Activated T-helper 1 cell treated with anti-CD3 and anti-CD28 coated beads, Interleukin-2, amount 50 U/mL, for 16 hours (primary cell): ENCODE results near the gene SUCLG2.

Experiments
- DNase-seq, 2 donors: peaks; one replicate each; pipeline ENCODE4 v3.0.0-alpha.2; 2020; ENCODE audit warnings: low read depth in 1 of 2, low spot score in 1 of 2

The SUCLG2 gene

DNA sequence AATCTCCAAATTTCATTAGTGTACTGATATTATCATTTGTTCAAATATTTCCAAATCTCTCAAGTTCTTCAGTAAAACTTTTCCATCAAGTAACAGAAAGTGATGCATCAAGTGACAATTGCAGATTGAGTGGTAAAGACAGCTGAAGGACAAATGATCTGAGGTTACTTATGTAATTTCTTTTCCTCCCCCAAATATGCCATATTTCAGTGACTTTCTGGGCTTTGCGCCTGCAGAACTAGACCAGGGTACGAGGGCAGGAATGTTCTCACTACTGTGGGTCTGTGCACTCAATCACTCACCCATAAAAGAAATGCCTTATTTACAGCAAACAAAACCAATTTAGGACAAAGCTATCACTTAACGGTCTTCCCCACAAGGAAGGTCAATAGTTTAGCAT, 4.7 kb downstream of the SUCLG2 start:
- no peak for DNase-seq

DNA sequence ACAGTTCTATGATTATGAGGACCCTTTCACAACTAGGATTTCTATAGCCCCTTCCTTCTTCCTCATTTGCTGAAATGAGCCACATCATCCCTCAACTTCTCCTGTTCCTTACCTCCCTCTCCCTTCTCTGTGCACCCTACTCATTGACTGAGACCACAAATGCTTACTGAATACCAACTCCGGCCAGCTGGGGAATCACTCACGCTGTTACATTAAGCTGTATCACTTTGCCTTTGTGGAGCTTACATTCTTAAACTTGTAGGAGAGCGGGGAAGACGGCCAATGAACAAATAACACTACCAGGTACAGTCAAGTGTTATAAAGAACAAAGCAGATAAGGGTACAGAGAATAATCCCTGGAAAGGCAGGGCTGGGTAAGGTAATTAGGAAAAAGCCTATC, 5.7 kb downstream of the SUCLG2 start:
- no peak for DNase-seq

DNA sequence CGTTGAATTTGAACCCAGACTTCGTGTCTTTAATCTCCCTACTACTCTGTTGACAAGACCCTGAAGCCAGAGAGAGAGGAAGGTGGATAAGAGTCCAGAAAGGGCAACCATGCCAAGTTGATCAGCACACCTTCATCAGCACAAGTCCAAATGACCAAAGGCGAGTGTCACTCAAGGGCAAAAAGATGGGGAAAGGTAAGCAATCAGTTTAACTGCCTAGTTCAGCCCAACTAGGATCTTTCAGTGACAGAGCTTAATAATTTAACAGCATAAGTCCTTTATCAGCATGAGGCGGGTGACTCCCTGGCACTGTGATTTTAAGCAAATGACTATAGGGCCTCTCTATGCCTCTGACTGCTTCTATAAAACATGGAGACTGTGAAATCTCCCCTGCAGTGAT, 6.2 kb downstream of the SUCLG2 start:
- DNase-seq, result no peak

DNA sequence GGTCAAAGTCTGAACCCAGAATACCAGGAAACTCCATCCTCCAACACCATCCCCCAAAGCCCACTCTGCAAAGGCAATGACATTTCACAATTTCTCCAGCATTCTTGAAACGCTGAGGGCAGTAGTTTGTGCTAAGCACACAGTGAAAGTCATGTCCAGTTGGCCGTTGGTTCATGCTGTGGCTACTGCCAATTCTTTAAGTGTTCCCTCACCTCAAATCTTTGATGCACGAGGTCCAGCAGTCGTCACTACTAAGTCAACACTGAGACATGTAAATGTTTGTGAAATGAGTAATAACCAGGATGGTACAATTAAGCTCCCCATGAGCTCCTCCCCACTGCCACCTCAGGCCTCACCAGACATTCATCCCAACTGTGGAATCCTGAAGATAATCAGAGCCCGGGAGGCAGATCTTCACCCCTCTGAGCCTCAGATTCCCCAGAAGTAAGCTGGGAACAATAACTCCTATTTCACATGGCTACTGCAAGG, 7.0 kb downstream of the SUCLG2 start:
- DNase-seq, result no peak

DNA sequence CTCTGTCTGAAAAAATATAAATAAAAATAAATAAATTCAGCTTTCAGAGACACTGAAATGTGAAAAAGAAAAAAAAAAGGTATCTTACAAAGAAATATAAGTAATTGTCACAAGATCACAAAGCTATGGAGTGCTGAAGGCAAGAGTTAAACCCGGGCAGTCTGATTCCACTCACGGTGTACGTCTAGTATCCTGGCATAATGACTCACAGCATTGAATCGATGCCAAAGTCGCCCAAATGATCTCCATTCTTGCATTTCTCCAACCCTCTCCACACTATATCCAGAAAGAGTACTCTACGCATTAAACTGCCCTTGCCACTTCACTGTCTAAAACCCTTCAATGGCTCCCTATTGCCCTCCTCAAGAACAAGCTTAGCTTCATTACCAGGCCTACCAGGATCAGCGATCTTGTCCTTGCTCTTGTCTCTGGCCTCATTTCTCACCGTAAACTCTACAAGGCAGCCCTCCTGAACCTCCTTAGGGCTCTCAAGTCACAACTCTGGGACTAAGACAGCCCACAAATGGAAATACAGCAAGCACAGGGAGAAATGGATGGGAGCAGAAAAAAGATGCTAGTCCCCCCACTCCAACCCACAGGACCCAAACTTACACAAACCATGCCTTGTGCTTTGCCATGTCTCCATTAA, 7.7 kb downstream of the SUCLG2 start:
- no peak for DNase-seq

DNA sequence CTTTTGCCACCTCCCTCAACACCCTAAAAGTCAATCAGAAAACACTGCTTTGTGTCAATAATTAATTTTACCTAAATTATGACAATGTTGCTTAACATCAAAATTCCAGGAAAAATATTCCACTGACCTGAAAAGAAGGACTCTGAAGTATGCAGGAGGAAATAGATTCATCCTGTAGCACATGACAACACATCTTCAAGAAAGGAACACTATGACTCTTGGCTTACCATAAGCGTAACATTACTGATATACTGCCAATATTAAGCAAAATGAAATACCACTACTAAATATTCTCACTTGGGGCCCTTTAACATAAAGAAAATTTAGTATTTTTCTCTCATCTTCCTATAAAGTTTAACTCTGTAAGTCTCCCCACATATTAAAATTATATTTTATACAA, 9.6 kb downstream of the SUCLG2 start:
- no peak for DNase-seq

DNA sequence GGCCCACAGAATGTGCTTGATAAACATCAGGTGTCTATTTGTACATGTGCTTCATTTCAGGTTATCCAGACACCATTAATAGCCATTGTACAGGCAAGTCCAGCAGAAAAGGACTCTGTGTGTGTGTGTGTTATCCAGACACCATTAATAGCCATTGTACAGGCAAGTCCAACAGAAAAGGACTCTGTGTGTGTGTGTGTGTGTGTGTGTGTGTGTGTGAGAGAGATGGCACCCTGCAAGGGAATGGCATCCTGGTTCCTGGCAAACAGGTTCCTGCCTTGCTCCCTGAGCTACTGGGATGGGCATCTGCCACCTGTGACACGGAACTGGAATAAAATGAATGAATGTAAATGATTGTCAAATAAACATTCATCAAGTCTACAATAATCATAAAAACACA, 11.7 kb downstream of the SUCLG2 start:
- no peak for DNase-seq

DNA sequence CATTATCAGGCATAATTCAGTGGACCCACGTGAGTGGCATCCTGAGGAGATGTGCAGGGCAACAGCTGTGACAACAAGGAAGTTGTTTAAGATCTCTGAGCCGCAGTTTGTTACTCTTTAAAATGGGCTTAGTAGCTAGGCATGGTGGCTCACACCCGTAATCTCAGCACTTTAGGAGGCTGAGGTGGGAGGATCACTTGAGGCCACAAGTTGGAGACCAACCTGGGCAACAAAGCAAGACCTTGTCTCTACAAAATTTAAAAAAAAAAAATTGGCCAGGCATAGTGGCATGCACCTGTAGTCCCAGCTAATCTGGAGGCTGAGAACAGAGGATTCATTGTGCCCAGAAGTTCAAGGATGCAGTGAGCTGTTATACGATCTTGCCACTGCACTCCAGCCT, 12.2 kb downstream of the SUCLG2 start:
- no peak for DNase-seq

DNA sequence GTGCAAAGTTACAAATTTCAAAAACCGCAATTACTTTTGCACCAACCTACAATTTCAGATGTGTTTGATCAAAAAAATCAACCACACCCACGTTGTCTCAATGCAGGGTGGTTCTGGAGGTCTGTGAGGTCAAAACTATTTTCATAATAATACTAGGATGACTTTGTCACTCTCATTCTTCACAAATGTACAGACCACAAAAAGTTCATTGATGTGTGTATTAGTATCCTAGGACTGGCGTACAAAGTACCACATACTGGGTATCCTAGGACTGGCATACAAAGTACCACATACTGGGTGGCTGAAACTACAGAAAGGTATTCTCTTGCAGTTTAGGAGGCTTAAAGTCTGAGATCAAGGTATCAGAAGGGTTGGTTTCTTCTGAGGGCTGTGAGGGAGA, 13.0 kb downstream of the SUCLG2 start:
- no peak for DNase-seq

DNA sequence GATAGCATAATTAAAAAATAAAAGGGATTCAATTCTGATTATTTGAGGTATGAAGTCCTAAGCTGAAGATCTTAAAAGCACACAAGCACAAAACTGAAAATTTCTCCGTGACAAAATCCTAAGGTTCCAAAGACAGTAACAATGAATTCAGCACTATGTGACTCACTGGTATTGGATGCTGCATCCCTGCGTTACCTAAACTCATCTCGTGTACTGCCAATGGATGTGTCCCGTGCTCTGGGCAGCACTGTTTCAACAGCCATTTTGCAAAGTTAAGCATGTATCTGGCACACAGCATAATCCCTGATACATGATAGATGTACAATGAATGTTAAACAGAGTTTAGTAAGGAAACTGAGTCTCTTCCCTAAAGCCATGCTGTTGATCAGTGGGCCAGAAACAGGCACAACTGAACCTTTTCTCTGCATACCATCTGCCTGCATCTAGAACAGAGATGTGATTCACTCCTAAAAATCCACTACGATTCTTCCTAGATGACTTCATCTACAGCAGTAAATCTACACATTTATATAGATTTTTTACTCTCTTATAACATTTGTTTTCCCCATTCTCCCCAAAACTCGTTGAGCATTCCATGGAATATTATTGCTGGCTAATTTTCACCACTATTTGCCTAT, 14.3 kb downstream of the SUCLG2 start:
- no peak for DNase-seq

DNA sequence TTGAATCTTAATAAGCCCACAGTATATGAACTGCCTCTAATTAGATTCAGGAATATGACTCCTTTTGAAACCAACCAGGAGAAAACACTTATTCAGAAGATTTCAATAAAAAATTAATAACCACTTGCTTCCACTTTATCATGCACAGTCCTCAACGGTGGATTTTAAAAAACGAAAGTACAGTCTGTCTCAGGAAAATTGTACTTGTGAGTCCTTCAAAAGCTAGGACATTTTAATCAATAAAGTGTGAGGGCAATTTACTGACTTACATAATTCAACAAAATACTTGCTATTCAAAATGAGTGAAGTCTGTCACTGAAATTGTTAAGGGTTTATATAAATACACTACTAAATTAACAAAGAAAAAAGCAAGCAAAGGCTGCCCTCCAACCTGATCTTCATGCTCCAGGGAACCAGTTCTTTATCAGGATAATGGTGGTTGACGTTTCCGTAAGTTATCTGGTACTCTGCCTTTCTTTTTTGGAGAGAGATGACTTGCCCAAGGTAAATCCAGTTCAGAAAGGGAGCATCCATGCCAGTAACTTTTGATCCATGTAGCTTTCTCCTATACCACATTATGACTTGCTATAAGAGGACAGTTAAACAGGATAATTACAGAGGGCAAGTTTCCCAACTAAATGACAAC, 17.0 kb downstream of the SUCLG2 start:
- DNase-seq, result no peak

DNA sequence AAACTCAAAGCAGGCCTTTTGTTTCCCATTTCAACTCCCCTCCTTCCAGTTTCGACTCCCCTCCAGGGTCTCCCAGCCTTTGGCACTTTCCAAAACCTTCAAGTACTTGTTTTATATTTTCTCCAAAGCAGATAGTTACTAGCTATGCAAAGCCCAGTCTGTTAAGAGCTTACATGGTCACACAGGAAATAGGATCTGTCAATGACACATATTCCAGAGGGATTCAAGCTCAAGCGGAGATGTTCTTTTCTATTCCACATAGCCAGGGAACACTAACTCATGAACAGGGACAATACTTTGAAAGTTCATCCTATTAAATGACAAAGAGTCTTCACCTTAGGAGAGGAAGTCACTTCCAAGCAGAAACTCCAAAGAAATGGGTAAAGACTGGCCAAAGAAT, 18.6 kb downstream of the SUCLG2 start:
- no peak for DNase-seq

DNA sequence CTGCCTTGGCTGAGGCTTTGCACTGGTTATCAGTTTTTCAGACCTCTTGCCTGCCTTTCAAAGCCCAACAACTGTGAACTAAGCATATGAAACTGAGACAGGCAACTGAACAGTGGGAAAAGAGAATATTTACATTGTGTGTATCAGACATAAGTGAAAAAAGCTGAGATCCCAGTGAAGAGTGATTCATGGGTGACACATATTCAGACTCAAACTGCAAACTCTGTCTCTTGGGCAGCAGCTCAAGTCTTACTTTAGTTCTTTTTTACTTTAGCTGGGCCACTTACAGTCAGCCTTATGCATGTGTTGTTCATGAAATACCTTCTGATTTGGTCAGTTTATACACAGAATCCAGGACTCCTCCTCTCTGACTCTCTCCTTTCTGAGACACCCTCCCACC, 19.2 kb downstream of the SUCLG2 start:
- DNase-seq, result no peak

DNA sequence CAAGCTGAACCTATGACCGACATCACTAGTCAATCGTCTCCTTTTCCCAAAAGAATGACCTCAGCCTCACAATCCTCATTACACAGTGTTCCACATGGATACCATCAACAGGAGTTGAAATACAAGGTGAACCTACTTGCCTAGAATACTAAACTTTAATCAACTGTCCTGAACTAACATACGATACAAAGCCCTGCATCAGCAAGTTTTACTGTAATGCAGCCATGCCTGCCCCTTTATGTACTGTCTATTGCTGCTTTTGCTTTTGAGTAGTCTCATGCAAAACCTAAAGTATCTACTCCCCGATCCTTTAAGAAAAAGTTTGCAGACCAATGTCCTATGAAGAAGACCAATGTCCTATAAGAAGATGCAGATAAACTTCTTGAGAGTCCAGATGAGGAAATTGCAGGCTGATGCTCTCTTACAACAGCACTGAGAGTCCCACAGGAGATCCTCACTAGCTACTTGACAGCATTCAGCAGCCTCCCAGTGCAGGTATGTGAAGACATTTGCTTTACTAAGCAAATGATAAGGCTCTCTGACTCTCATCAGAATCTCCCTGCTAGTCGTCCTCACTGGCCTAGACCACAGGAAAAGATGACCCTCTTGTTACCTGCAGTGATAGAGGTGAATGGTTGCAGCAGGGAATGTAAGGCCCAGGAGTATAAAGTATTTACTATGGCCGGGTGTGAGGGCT, 23.6 kb downstream of the SUCLG2 start:
- DNase-seq, result no peak

DNA sequence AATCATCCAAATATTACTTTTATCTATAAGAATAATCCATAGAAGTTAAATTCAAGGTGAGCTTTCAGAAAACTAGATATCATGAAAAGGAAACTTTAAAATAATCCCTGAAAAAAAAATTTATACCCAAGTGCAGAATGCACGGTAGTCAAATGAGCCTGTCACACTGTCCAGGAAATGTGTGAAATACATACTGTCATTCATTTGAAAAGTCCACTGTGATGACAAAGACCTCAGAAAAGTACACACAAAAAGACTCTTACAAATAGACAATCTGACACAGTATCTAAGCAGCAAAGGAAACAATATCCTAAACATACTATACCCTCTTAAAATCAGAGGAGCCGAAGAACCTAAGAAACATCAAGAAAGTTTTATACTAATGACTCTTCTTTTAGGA, 29.7 kb downstream of the SUCLG2 start:
- no peak for DNase-seq

DNA sequence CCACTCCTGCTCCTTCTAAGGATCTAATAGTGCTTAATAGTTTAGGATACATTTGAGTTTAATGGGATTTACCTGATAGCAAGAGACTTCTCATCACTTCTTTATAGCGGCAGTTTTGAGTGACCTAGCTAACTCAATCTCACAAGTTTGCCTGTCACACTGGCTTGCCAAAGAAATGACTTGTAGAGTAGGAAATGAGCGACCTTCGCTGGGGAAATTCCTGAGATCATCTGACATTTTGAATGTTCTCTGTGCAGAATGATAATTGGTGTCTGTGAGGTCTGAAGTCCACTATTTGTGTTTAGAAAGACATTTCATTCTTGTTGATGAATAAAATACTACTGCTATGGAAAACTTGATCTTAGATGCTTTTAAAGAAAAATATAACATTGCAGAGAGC, 30.3 kb downstream of the SUCLG2 start:
- DNase-seq, result no peak

DNA sequence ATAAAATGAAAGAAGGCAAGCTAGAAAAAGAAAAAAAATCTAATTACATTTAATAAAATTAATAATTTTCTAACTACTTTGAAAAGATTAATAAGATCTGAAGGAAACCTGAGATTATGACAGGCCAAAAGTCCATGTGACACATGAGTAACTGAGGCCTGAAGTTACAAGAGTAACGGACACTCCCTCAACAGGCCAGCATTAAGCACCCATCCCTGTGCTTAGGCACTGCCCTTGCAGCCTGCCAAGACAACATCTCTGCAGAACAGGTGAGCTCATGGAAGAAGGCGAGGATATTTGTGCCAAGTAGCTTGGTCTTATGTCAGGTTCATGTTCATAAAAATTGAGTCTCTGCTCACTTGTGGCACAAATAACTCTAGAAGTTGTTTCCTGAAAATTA, 31.8 kb downstream of the SUCLG2 start:
- DNase-seq, result no peak

DNA sequence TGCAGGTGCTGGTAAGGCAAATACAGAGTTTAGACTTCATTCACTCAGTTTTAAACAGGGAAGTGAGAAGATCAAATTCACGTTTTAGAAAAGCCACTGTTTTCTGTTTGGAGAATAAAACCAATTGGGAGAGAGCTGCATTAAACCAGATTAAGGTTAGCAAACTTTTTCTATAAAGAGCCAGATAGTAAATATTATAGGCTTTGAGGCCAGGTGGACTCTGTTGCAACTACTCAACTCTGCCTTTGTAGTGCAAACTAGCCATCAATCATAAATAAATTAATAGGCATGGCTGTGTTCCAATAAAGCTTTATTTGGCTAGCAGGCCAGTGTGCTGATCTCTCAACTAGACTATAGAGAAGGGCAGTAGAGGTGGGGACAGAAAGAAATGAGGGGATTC, 33.5 kb downstream of the SUCLG2 start:
- DNase-seq, result no peak

DNA sequence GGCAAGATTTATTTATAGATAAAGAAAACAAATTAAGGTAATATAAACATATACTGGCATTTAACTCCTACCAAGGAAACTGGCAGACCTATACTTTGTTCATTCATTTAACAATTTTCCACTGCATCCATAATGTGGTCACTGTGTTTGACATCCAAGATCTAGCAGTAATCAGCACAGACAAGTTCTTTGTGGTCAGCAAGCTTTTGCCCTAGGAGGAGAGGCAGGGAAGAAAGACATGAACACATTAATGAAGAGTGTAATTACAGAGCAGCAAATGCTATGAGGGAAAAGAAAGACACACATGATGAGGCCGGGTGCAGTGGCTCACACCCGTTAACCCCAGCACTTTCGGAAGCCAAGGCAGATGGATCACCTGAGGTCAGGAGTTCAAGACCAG, 34.4 kb downstream of the SUCLG2 start:
- no peak for DNase-seq

DNA sequence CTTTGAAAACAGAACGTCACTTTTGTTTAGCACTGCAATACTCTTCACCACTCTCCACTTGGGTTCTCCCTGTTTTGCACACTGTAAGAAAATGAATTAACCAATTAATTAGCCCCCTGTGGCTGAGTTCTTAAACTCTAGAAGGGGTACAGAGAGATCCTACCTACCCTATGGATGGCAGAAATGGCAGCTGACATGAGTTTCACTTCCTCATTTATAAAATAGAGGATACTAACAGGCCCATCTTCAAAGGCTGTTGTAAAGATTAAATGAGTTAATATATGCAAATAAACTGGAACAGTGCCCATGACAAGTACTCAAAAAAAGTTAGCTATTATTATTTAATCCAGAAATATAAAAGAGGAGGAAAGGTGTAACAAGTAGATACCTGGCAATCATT, 36.9 kb downstream of the SUCLG2 start:
- no peak for DNase-seq

DNA sequence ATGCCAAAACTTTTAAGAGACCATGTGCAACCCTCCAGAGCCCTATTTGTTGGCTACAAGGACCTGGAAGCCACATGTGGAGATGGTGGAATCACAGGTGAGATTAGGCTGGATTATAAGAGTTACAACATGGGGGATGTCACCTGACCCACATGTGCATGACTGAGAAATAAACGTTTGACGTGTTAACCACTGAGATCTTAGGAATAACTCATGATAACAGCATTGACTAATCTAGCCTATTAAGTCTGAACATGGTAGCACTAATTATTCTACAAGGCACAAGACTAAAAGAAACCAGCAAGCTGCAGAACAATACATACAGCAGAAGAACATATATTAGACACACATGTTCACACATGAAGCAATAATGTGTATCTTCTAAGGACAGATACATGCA, 38.4 kb downstream of the SUCLG2 start:
- no peak for DNase-seq

DNA sequence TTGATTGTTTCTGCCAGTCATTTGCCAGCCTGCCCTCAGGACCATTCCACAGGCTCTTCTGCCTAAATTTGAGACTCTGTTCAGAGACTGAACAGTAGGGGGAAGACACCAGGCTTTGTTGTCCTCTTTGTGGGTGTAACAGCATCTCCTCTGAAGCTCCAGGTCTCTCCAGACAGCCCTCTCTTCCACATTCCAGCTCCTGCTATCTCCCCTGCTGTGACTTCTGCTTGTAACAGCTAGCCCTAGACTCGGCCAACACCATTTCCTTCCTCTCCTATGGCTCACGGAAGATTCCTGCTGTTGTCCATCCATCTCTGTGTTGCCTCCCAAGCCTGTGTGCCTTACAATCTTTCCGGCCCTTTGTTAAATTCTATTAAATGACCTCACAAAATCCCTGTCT, 40.2 kb downstream of the SUCLG2 start:
- no peak for DNase-seq
